ENCODE results near the gene MRTFB.
A peak's percentile ranks its signal among the peaks of the same experiment; 100 is the strongest.
"Not testable (repeated sequence)": the region's sequence is repeated elsewhere in the genome, so short reads cannot be mapped to it uniquely, and the experiment has no call there.

MRTFB gene

DNA sequence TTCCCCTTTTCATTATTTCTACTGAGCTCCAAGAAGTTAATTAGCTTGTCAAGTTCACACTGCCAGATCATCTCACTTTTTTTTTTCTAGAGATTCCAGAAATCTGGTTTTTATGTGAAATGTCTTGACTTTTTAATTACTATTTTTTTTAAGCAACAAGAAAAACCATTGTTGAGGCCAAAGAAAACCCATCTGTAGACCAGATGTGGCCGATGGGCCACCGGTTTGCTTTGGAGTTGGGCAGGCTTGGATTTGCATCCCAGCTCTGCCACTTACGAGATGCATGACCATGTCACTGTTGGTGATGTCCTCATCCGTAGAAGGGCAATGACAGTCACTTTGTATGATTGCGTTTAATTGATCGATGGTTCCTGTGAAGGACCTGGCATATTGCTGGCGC, 34.2 kb upstream of the MRTFB start:
- H3K4me3 ChIP-seq (replicated peaks; ENCODE audit: low read depth, low read length) = no peak overlapping the region
- DNase-seq (ENCODE audit: extremely low read depth, low read depth) = peak; percentile 52
- TF ChIP-seq, protein P1, sequence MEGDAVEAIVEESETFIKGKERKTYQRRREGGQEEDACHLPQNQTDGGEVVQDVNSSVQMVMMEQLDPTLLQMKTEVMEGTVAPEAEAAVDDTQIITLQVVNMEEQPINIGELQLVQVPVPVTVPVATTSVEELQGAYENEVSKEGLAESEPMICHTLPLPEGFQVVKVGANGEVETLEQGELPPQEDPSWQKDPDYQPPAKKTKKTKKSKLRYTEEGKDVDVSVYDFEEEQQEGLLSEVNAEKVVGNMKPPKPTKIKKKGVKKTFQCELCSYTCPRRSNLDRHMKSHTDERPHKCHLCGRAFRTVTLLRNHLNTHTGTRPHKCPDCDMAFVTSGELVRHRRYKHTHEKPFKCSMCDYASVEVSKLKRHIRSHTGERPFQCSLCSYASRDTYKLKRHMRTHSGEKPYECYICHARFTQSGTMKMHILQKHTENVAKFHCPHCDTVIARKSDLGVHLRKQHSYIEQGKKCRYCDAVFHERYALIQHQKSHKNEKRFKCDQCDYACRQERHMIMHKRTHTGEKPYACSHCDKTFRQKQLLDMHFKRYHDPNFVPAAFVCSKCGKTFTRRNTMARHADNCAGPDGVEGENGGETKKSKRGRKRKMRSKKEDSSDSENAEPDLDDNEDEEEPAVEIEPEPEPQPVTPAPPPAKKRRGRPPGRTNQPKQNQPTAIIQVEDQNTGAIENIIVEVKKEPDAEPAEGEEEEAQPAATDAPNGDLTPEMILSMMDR (IDR thresholded peaks at IDR 0.05; ENCODE audit: low read depth, low read length, missing control alignments) = no peak

DNA sequence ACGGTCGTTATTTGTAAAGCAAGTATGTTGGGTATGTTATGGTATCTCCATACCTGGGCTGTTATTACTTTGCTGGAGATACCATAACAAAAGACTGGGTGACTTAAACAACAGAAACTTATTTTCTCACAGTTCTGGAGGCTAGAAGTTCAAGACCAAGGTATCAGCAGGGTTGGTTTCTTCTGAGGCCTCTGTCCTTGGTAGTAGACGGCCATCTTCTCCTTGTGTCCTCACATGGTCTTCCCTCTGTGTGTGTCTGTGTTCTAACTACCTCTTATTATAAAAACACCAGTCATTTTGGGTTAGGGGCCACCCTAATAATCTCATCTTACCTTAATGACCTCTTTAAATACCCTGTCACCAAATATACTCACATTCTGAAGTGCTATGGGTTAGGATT, 33.2 kb upstream of the MRTFB start:
- TF ChIP-seq, protein P1 (IDR thresholded peaks at IDR 0.05; ENCODE audit: low read depth, low read length, missing control alignments) = no peak
- H3K4me3 ChIP-seq (replicated peaks; ENCODE audit: low read depth, low read length) = no peak overlapping the region
- DNase-seq (ENCODE audit: extremely low read depth, low read depth) = no peak

DNA sequence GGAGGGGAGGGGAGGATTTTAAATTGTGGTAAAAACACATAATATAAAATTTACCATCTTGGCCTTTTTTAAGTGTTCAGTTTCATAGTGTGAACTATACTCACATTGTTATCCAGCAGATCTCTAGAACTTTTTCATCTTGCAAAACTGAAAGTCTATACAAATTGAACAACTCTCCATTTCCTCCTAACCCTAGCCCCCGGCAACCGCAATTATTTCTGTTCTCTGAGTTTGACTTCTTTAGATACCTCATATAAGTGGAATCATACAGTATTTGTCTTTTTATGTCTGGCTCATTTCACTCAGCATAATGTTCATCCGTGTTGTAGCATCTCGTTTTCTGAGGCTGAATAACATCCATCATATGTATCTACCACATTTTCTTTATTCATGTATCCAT, 30.0 kb upstream of the MRTFB start:
- TF ChIP-seq, protein P1 (IDR thresholded peaks at IDR 0.05; ENCODE audit: low read depth, low read length, missing control alignments) = no peak
- DNase-seq (ENCODE audit: extremely low read depth, low read depth) = no peak
- H3K4me3 ChIP-seq (replicated peaks; ENCODE audit: low read depth, low read length) = no peak overlapping the region

DNA sequence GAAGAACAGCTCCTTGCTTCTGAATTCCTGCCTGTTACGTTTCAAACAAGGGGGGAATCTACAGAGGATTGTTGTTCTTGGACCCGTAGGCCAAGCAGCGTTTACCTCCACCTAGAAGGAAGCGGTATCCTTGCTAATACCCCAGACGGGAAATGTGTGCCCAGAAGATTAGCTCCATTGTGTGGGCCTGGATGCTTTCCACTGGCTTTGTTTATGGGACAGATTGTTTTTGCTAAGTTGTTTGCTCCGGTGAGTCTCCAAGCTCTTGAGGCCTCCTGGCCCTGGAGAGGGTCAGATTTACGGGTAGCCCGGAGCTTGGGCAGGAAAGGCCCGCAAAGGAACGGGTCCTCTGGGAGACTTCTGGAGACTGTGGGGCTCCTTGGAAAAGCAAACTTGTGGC, 28.4 kb upstream of the MRTFB start:
- no peak for DNase-seq (ENCODE audit: extremely low read depth, low read depth)
- TF ChIP-seq, protein P1 (IDR thresholded peaks at IDR 0.05; ENCODE audit: low read depth, low read length, missing control alignments) = no peak
- H3K4me3 ChIP-seq (replicated peaks; ENCODE audit: low read depth, low read length) = no peak overlapping the region

DNA sequence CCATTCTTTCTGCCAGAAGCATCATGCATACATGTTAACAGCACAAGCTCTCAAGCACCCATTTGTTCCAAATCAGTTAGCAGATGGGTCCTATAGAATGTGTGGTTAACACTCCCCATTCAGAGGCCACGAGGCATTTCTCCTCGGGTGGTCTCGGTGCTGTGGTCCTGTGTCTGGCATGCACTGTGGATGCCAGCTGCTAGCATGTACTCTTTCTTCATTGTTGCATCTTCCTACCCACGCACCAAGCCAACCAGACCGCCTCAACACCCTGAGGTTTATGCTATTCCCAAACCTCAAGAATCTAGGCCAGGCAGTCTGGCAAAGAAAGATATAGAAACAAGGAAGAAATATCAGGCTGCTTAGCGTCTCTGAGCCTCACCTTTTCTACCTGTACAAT, 27.8 kb upstream of the MRTFB start:
- H3K4me3 ChIP-seq (replicated peaks; ENCODE audit: low read depth, low read length) = no peak overlapping the region
- no peak for DNase-seq (ENCODE audit: extremely low read depth, low read depth)
- TF ChIP-seq, protein P1 (IDR thresholded peaks at IDR 0.05; ENCODE audit: low read depth, low read length, missing control alignments) = no peak

DNA sequence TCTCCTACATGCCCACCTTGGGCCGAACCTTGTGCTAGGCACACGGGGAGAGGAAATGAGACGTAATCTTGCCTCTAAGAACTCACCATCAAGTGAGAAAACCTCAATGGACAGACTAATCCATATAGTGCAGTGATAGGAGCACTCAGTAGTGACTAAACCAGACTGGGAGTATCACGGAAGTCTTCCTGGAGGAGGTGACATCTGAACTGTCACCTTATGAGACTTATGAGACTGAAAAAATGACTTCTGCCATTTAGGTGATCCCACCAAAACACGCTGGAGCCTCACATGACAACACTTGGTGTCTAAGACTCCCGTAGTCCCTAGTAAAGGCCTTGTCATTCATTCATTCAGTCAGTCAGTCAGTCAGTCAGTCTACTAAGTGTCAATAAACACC, 27.3 kb upstream of the MRTFB start:
- no peak overlapping the region for H3K4me3 ChIP-seq (replicated peaks; ENCODE audit: low read depth, low read length)
- TF ChIP-seq, protein P1 (IDR thresholded peaks at IDR 0.05; ENCODE audit: low read depth, low read length, missing control alignments) = no peak
- no peak for DNase-seq (ENCODE audit: extremely low read depth, low read depth)

DNA sequence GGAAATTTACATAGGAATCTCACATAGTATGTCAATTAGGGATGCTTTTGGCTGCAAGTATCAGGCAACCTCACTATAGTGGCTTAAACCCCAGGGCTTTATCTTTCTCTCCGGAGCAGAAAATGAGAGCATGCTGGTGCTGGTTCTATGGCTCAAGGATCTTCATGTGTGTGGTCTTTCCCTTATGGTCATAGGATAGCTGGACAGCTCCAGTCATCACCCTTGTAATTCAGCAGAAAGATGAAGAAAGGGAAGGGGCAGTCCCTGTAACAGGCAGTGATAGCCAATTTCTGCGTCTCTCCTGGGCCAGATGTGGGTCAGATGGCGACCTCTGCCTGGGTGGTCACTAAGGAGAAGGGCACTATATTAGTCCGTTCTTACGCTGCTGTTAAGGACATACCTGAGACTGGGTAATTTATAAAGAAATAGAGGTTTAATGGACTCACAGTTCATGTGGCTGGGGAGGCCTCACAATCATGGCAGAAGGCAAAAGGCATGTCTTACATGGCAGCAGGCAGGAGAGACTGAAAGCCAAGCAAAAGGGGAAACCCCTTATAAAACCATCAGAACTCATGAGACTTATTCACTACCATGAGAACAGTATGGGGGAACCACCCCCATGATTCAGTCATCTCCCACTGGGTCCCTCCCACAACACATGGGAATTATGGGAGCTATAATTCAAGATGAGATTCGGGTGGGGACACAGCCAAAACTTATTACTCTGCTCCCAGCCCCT, 23.8 kb upstream of the MRTFB start:
- DNase-seq (ENCODE audit: extremely low read depth, low read depth); H3K4me3 ChIP-seq (replicated peaks; ENCODE audit: low read depth, low read length): not testable (repeated sequence)
